Urothelium cell line (cell line): ENCODE data around the gene KSR1.
A peak's percentile ranks its signal among the peaks of the same experiment; 100 is the strongest.
"Not testable (repeated sequence)": the region's sequence is repeated elsewhere in the genome, so short reads cannot be mapped to it uniquely, and the experiment has no call there.

ENCODE experiments used
- DNase-seq: peaks from one replicate; pipeline ENCODE4 v3.0.0; 2011; ENCODE audit warnings: low spot score, mixed read lengths
- FAIRE-seq: peaks from 2 replicates; lab custom pipeline; 2011; peaks lifted over from hg19 to GRCh38; lab: Jason Lieb, UNC

The KSR1 gene

DNA sequence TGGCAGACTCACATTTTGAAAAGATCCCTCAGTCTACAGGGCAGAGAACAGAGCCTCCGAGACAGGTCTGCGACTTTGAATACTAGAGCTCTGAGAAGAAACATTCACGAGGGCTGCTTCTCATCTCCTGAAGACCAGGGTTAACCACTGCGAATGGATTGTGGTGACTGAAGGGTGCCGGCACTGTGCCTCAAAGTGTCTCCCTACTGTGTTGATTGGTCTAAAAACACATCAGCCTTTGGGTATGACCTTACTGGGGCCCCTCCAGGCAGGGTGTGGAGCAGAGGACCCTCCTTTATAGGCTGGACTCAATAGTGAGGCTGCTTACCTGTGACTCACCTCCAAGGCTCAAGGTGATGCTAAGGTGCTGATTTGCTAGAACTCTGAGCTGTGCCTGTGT lies 172.1 kb downstream of the KSR1 start:
- DNase-seq (no peak), FAIRE-seq (no peak)

DNA sequence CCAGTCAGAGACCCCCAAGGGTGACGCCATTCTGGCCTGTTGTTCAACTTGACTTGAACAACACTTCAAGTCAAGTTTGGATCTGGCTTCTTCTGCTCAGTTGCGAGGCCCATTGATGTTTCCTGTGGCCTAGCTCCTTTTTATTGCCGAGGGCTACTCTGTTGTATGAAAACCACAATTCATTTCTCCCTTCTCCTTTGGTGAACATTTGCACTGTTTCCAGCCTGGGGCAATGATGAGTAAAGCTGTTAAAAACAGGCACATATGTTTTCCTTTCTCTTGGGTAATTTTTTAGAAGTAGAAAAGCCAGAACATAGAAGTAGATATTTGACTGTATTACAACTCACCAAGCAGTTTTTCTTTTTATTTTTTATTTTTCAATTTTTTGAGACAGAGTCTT lies 173.0 kb downstream of the KSR1 start:
- DNase-seq, FAIRE-seq: not testable (repeated sequence)

DNA sequence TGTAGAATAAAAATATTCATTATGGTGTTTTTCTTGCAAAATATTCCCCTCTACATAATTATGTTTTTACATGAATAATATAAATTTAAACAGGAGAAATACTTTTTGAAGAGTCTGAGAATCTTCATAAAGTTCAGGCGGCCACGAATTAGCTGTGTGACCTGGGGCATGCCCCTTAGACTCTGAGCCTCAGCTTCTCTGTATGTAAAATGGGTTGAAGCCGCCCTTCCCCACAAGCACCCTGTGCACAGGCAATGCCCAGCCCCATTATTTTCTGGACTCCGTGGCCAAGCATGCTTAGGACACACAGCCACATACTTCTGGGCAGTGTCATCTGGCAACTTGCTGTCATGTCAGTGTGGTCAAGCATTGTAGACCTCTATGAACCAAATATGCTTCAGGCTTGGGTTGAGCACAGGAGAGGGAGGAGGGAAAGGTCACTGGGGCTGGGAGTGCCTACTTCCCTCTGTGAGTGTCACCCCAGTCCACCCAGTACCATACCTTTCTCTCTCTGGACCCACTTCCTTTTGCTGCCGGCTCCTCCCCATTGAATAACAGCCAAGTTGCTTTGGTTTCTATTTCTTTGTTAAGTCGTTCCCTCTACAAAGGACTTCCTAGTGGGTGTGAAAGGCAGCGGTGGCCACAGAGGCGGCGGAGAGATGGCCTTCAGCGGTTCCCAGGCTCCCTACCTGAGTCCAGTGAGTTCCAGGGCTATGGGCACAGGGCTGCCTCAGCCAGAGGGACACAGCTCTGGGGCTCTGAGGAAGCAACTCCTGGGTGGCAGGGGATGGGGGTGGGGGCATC lies 174.6 kb downstream of the KSR1 start, which contains the start of gene LGALS9:
Gene LGALS9, plus strand, starts transcription at position 582 of the 804 bp plus-strand sequence. Its CDS starts 78 bp downstream, at position 660.
- no peak for DNase-seq

DNA sequence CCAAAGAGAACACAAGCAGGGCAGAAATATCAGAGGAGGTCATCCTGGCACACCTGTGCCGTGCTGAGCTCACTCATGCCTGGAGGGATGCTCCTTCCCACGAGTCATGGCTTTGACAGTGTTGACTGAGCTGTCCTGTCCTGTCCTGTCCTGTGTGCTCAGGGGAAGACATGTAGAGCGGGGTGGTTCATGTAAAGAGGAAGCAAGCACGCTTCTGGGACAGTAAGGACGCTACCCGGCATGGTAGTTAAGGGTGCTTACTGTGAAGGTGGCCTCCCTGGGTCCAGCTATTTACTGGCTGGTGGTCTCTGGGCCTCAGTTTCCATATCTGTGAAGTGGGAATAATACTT lies 175.1 kb downstream of the KSR1 start:
- FAIRE-seq (no peak), DNase-seq (no peak)

More for the DNA sequence above, 174.6 kb downstream of the KSR1 start, which contains the start of gene LGALS9:
- FAIRE-seq = no peak

DNA sequence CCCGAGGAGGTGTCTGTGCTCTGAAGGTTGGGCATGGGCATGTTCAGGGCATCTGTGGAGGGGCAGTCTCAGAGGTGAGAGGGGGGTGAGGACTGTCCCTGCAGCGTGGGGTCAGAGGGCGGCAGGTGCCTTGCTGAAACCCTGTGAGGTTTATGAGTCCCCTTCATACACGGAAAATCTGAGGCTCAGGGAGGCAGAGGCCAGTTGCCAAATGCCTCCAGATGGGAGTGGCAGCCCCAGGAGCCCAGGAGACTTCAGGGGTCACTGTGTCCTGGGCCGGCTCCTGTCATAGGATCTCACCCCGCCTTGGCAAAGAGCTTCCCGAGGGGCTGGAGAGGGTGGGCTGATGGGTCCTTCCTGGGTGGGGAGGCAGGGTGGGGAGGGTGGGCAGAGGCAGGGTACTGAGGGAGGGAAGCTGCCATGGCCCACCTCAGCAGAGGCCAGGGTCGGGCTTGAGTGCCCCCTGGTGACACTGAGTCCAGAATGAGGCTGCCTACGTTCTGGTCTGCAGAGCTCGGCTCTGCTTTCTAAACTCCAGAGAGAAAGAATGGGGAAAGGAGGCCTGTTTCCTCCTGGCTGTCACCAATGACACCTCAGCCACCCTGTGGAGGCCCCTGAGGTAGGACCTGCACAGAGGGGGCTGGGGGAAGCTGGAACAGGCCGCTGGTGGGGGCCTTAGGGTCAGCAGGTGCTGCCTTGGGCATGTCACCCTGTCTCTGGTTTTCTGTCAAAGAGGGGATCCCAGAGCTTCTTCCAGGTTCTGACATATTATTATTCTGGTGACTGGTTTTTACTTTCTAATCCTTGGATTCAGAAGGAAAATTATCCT lies 175.9 kb downstream of the KSR1 start:
- DNase-seq = no peak
- FAIRE-seq = no peak

DNA sequence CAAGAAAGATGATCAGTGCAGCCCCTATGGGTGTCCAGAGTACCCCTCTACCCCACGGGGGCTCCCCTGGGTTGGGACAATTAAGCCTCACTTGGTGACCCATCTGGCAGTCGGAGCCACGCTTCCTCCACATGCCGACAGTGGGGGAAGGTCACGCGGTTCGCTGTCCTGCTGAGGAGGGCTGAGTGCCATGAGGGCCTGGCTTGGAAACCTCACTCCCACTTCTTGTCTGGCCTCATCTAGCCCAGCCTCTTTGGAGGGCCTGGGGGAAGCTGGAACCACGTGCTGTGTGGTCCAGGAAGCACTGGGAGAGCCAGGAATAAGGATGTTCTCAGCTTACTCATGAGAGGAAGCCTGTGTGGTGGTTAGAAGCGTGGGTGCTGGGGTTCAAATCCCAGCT lies 176.5 kb downstream of the KSR1 start:
- not testable (repeated sequence) for DNase-seq, FAIRE-seq

DNA sequence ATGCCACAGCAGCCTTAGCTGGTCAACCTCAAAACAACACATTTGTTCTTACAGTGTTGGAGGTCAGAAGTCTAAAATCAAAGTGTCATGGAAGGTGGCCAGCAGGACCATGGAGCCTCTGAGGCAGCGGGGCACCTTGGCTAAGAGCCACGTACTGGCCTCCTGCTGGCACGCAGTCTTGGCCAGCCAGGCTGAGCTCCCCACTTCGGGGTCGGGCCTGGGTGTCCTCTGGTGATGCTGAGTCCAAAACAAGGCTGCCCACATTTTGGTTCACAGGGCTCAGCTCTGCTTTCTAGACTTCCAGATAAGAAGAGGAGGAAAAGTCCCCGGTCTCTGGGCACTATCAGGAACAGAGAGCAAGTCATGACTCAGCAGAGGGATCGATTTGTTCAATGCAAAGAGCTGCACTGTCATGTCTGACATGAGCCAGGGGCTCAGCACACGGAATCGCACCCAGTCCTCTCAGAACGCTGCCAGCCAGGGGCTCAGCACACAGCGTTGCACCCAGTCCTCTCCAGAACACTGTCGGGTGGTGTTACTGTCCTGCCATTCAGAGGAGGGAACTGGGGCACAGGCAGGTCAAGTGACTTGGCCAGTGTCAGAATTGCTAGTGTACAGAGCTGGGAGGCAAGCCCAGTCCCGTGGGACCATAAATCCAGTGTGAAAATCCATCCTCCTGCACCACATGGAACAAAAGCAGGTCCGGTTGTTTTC lies 177.2 kb downstream of the KSR1 start:
- no peak for DNase-seq
- FAIRE-seq = no peak

DNA sequence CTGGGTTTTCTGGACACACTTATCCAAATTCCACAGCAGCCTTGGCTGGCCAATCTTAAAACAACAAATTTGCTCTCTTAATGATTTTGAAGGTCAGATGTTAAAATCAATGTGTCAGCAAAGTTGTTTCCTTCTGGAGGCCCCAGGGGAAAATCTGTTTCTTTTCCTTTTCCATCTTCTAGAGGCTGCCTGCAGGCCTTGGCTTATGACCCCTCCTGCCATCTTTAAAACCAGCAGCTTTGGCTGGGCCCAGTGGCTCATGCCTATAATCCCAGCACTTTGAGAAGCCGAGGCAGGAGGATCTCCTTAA lies 177.7 kb downstream of the KSR1 start:
- FAIRE-seq (no peak), DNase-seq (no peak)

DNA sequence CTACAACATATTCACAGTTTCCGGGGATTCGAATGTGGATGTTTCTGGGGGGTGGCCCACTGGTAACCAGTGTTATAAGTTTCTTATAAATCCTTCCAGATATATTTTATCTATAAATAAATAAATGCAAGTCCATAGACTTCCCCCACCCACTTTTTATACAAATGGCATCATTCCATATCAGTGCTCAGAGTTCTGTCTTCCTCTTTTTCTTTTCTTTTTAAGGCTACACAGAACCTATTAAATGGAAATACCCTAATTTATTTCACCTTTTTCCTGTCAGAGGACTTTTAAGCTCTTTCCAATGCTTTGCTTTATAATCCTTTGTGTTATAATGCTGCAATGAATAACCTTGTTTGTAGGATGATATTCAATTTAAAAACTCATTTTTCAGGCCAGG lies 178.5 kb downstream of the KSR1 start:
- FAIRE-seq = no peak
- DNase-seq = no peak

DNA sequence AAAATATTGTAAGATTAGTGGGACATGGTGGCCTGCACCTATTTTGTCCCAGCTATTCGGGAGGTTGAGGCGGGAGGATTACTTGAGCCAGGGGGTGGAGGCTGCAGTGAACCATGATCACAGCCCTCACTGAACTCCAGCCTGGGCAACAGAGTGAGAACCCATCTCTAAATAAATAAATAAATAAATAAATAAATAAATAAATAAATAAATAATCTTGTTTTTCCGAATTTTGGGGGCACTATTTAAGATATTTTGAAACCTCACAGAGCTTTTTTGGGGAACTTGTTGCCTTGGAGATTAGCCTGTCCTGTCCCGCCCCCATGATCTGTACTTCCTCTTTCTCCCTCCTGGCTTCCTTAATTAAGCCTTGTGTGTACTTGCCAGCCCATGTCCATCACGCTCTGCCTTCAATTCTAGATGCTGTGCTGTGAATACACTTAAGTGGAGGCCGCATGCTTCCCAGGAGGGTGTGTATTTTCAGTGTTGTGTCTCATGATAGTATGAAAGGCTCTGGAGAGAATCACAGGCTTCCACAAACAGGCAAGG lies 179.1 kb downstream of the KSR1 start:
- DNase-seq = no peak
- FAIRE-seq = no peak

DNA sequence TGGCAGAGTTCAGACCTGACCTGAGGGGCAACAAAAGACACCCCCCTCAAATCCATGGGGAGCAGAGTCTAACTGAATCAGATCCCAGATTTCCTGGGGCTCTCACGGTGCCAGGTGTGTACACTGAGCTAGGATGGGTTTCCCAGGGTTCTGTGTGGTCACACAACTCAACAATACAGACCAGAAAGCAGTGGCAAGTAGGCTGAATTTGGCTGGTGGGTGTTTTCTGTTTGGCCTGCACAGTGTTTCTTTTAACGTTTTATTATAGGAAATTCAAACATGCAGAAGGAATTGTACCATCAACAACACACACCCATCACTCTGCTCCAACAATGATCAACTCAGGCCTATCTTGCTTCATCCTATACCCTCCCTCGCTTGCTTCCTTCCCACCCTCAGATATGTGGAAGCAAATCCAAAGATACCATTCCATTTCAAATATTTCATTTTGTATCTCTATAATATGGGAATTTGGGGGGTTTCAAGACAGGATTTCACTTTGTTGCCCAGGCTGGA lies 179.8 kb downstream of the KSR1 start:
- DNase-seq, FAIRE-seq: not testable (repeated sequence)

DNA sequence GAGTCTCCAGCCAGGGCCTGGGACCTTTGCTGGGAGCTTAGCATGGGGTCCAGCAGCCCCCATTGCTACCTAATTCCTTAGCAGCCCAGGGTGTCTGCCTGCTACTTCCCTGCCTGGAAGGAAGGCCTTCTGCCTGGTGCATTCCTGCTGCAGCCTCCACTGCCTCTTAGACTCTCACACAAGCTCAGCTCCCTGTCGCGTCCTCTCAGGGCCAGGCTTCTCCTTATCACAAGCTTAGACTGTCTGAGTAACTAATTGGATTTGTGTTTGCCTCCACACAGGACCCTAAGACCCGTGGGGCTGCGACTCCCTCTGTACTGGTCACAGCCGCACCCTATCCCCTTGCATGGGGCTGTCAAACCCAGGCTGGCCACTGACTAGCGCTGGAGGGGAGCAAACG lies 181.6 kb downstream of the KSR1 start:
- FAIRE-seq, DNase-seq: not testable (repeated sequence)

DNA sequence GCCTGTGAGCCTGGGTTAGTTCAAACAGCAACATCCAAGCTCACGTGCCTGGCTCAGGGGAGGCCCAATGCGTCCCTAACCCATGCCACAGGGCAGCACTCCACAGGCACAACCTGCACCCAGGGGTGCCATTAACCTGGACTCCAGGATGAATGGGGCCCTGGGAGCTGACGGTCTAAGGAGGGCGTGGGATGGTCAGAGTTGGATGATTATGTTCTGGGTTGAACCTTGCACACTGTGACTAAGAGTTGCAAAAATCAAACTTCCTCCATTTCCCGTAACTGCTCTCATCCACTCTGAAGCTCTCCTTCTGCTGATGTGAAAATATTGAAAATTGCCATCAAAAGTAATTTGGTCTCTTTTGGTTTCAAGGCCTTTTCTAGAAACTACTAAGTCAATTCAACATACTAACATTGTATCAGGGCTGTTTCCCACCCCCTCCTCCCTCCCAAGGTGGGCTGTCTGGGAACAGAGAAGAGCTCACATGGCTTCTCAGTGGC lies 182.2 kb downstream of the KSR1 start:
- FAIRE-seq = peak; percentile 56

DNA sequence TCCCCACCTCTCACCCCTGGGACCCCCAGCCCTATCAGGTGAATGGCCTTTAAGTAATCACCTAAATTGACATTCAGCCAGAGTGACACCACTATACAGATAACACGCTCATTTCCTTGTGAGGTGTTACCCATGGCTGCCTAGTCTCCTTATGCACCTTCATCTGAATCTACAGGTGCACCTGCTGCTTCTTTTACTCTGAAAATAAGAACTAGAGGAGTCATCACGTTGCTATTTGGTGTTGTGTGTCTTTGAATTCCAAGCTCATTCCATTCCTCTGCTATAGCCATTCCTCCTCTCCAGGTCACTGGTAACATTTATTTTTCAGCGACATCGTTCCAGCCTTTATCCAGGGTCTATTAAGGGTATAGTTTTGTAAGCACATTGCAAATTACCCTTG lies 184.5 kb downstream of the KSR1 start:
- FAIRE-seq (no peak), DNase-seq (no peak)

More for the DNA sequence above, 182.2 kb downstream of the KSR1 start:
- not testable (repeated sequence) for DNase-seq

DNA sequence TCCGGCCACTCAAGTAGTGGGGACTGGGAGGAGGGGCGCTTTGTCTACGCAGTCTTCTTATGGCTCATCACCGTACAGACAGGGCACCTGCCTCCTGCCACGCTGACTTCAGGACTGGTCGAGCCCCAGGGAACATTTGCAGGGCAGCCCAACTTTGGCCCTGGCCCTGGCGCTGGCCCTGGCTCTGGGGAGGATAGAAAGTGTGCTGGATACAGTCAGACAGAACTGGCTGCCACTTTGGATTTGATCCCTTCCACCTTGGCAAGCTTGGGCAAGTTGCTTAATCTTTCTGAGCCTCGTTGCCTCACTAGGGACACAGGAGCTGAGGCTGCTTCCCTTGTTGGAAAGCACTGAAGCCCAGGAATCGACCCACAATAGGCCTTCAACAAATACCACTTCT lies 188.3 kb downstream of the KSR1 start:
- no peak for FAIRE-seq
- no peak for DNase-seq

DNA sequence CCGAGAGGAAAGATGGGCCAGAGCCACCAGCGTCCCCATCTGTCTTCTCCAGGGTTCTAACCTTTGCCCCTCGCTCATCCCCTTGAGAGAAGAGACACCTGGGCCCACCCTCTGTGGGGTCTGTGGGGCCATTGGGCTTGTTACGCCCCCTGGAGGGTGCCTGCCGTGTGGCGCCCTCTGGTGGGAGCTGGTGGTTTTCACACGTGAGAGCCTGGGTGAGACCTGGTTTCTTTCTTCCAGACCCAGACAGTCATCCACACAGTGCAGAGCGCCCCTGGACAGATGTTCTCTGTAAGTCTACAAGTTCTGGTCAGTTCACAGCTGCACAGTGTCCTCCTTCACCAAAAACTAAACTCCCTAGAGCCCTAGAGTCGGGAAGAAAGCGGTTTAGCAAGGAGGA lies 189.4 kb downstream of the KSR1 start:
- FAIRE-seq = peak; percentile 84

DNA sequence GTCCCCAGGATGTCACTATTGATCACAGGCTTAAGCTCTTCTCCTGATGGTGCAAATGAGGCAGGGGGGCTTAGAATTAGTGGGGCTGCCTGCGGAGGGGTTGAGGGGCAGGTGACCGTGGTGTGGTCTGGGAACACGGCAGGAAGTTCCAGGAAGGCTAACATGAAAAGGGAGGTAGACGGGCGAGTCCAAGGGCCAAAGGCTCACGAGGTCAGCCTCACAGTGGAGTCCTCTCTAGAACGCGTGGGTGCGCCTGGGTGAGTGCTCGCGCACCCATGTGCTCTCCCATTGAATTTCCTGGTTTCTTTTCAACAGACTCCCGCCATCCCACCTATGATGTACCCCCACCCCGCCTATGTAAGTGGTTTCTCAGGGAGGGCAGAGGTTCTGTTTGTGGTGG lies 190.0 kb downstream of the KSR1 start:
- FAIRE-seq (no peak), DNase-seq (no peak)

More for the DNA sequence above, 189.4 kb downstream of the KSR1 start:
- not testable (repeated sequence) for DNase-seq

DNA sequence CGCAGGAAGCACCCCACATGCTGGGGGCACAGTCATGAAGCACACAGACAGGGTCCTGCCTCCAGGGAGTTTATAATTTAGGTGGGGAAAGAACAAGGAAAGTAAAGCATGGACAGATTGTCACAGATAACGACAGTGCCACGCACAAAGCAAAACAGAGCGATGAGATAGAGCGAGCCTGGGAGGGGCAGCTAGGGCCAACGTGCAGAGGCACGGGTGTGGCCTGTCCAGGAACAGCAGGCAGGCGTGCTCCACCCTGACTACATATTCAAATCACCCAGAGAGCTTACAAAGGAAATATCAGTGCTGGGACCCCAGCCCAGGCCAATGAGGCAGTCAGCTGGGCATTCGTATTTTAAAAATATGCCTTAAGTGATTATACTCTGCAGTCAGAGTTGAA lies 191.5 kb downstream of the KSR1 start:
- FAIRE-seq = no peak
- DNase-seq = no peak

DNA sequence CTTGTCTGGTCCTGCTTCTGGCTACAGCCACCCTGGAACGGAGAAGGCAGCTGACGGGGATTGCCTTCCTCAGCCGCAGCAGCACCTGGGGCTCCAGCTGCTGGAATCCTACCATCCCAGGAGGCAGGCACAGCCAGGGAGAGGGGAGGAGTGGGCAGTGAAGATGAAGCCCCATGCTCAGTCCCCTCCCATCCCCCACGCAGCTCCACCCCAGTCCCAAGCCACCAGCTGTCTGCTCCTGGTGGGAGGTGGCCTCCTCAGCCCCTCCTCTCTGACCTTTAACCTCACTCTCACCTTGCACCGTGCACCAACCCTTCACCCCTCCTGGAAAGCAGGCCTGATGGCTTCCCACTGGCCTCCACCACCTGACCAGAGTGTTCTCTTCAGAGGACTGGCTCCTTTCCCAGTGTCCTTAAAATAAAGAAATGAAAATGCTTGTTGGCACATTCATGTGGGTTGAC lies 192.9 kb downstream of the KSR1 start:
- not testable (repeated sequence) for FAIRE-seq, DNase-seq

DNA sequence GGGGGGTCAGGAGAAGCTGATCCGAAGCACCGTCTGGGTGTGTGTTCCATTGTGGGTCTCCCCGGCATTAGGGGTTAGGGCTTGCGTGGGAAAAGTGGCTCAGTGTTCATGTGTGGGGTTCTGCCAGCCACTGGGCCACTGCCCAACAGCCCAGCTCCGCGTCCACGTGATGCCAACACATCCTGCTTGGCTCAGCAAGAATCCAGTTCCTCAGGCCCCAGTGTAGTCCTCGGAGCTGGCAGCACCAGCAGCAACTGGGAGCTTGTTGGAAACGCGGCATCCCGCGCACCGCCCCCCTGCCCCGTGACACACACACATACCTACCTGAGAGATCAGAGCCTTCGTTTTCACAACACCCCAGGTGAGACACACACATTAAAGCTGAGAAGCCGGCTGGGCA lies 193.7 kb downstream of the KSR1 start:
- DNase-seq (no peak), FAIRE-seq (no peak)
